GM13976 (cell line): ENCODE measurements around the gene KRT10.

Experiments used
- DNase-seq: peaks from one replicate; pipeline ENCODE4 v3.0.0; 2012; ENCODE audit warnings: low spot score
- CTCF ChIP-seq: IDR thresholded peaks from 2 replicates; pipeline ENCODE4 v1.5.1; 2012; ENCODE audit warnings: borderline replicate concordance, mild to moderate bottlenecking; ENCODE audit not compliant: insufficient read depth; ENCODE audit errors: extremely low read depth, missing control alignments, control extremely low read depth
- in situ Hi-C: fragments of 300-500 bp; cut with MboI; formaldehyde crosslinking; loops from one replicate; pipeline ENCODE4 v1.12.0; 2022; ENCODE audit warnings: low sequenced_read_pairs, mixed read lengths, inconsistent platforms; ENCODE audit not compliant: unreplicated experiment

The KRT10 gene

GRCh38 chr17:40848583-40849235 lies 26.3 kb upstream of the KRT10 start:
- TF ChIP-seq CTCF, result no peak
- DNase-seq, result no peak
- in situ Hi-C loops, result no loop called here

GRCh38 chr17:40846515-40847144 lies 24.2 kb upstream of the KRT10 start:
- no peak for DNase-seq
- TF ChIP-seq CTCF, result no peak
- in situ Hi-C loops, result no loop called here

DNA sequence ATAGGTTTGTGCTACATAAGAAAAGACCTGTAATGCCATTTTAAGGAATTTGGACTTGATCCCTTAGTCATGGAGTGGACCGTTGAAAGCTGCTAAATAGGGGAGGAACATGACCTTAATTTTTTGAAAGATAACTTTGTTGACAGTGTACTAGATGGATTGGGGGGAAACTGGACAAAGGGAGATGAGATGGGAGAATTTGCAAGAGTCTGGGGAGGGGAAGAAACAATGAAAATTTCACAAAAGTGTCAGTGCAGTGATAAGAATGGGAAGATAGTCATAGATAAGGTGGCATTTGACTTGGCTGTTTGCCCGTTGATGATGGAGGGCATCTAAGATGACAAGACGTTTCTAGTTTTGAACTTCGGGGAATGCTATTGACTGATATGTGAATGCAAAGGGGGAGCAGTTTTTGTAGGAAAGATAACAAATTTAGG lies 22.3 kb upstream of the KRT10 start:
- TF ChIP-seq CTCF, result no peak
- no peak for DNase-seq
- in situ Hi-C loops, result no loop called here

- DNase-seq, result no peak
- no peak for TF ChIP-seq CTCF
- in situ Hi-C loops, result no loop called here
Observed at GRCh38 chr17:40843242-40843641, 20.8 kb upstream of the KRT10 start.

DNA sequence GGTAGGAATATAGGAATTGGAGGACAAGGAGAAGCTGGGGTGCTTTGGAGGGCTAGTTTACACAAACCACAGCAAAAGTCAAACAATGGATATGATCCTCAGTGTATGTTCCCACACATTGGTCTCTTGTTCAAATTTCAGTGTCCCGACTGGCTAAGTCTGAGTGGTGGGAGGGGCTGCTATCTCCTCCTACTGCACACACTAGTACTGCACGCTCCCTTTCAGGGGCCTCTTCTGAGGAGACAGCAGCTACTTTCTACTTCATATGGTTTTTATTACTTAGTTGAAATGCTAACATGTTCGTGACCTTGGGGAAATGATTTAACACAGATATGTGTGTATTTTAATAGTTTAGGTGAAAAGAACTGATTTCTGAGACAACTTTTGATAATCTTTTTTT lies 18.8 kb upstream of the KRT10 start:
- DNase-seq, result no peak
- in situ Hi-C loops, result no loop called here
- no peak for TF ChIP-seq CTCF

- no peak for TF ChIP-seq CTCF
- in situ Hi-C loops, result no loop called here
- no peak for DNase-seq
Observed at GRCh38 chr17:40839194-40839593, 16.8 kb upstream of the KRT10 start.
